Esophagus squamous epithelium (tissue), 4 donors: ENCODE data around the gene PHRF1.

Experiments used
- POLR2A ChIP-seq, 4 donors: fragments of 450-650 bp; IDR thresholded peaks; one replicate each; pipeline ENCODE4 v1.6.1; 2017; ENCODE audit warnings: antibody characterized with exemption in 4 of 4, mild to moderate bottlenecking in 4 of 4, moderate library complexity in 3 of 4
- TF ChIP-seq, protein P1 (sequence below), 6 experiments: fragments of 450-650 bp in 4 of 6; fragments of 200-600 bp in 2 of 6; sonication (generic) in 2 of 6; IDR thresholded peaks; one replicate each; pipeline ENCODE4 v1.5.1; 2016 to 2019; ENCODE audit warnings: antibody characterized with exemption in 6 of 6, mild to moderate bottlenecking in 4 of 6, moderate library complexity in 4 of 6

DNA sequence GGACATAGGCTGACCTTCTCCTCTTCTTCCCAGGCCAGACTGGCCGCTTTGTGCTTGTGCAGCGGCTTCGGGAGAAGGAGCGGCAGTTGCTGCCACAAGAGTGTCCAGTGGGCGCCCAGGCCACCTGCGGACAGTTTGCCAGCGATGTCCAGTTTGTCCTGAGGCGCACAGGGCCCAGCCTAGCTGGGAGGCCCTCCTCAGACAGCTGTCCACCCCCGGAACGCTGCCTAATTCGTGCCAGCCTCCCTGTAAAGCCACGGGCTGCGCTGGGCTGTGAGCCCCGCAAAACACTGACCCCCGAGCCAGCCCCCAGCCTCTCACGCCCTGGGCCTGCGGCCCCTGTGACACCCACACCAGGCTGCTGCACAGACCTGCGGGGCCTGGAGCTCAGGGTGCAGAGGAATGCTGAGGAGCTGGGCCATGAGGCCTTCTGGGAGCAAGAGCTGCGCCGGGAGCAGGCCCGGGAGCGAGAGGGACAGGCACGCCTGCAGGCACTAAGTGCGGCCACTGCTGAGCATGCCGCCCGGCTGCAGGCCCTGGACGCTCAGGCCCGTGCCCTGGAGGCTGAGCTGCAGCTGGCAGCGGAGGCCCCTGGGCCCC lies 14.1 kb upstream of the PHRF1 start:
- no peak for TF ChIP-seq POLR2A (IDR thresholded peaks at IDR 0.05)
- TF ChIP-seq, protein P1, sequence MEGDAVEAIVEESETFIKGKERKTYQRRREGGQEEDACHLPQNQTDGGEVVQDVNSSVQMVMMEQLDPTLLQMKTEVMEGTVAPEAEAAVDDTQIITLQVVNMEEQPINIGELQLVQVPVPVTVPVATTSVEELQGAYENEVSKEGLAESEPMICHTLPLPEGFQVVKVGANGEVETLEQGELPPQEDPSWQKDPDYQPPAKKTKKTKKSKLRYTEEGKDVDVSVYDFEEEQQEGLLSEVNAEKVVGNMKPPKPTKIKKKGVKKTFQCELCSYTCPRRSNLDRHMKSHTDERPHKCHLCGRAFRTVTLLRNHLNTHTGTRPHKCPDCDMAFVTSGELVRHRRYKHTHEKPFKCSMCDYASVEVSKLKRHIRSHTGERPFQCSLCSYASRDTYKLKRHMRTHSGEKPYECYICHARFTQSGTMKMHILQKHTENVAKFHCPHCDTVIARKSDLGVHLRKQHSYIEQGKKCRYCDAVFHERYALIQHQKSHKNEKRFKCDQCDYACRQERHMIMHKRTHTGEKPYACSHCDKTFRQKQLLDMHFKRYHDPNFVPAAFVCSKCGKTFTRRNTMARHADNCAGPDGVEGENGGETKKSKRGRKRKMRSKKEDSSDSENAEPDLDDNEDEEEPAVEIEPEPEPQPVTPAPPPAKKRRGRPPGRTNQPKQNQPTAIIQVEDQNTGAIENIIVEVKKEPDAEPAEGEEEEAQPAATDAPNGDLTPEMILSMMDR (IDR thresholded peaks at IDR 0.05): no peak
